H9 (cell line): ENCODE results near the gene PEX26. TPM values are rescaled to one million over a fixed set of nuclear protein-coding genes. Genes with fewer than 3 reads are reported as not detected.
"Not testable (repeated sequence)": the region's sequence is repeated elsewhere in the genome, so short reads cannot be mapped to it uniquely, and the experiment has no call there.

Source experiments
- DNase-seq: peaks from one replicate; pipeline ENCODE4 v3.0.0-alpha.2; 2017
- H2AFZ ChIP-seq: one replicate; pipeline ENCODE4 v1.6.1; 2013; ENCODE audit warnings: mild to moderate bottlenecking, low read length, control low read depth, moderate library complexity
- H2AK5ac ChIP-seq: 2 replicates; pipeline ENCODE4 v1.6.1; 2013; ENCODE audit warnings: low read length, control low read depth, mixed read lengths; ENCODE audit not compliant: insufficient read length
- H2BK120ac ChIP-seq: one replicate; pipeline ENCODE4 v1.6.1; 2013; ENCODE audit warnings: low read depth, mild to moderate bottlenecking, low read length, control low read depth, inconsistent platforms; ENCODE audit not compliant: poor library complexity, severe bottlenecking
- H2BK12ac ChIP-seq: 2 replicates; pipeline ENCODE4 v1.6.1; 2013; ENCODE audit warnings: low read length, control low read depth, mixed read lengths, low read depth; ENCODE audit not compliant: insufficient read length
- H2BK15ac ChIP-seq: 2 replicates; pipeline ENCODE4 v1.6.1; 2013; ENCODE audit warnings: low read depth, low read length, control low read depth
- H2BK20ac ChIP-seq: one replicate; pipeline ENCODE4 v1.6.1; 2013; ENCODE audit warnings: low read depth, mild to moderate bottlenecking, low read length, control low read depth, inconsistent platforms; ENCODE audit not compliant: poor library complexity, severe bottlenecking
- H2BK5ac ChIP-seq: 2 replicates; pipeline ENCODE4 v1.6.1; 2013; ENCODE audit warnings: low read length, control low read depth, mixed read lengths; ENCODE audit not compliant: insufficient read length
- H3K14ac ChIP-seq: 2 replicates; pipeline ENCODE4 v1.6.1; 2013; ENCODE audit warnings: low read length, control low read depth; ENCODE audit not compliant: insufficient read depth
- H3K18ac ChIP-seq: 2 replicates; pipeline ENCODE4 v1.6.1; 2013; ENCODE audit warnings: low read depth, mild to moderate bottlenecking, mixed read lengths, low read length, control low read depth; ENCODE audit not compliant: insufficient read length
- H3K23ac ChIP-seq: 2 replicates; pipeline ENCODE4 v1.6.1; 2013; ENCODE audit warnings: low read length, control low read depth, mixed read lengths, low read depth; ENCODE audit not compliant: insufficient read length
- H3K23me2 ChIP-seq: 2 replicates; pipeline ENCODE4 v1.6.1; 2013; ENCODE audit warnings: low read depth, mild to moderate bottlenecking, mixed read lengths, low read length, control low read depth; ENCODE audit not compliant: insufficient read length, poor library complexity, severe bottlenecking
- H3K27ac ChIP-seq: 2 replicates; pipeline ENCODE4 v1.5.1; 2013; ENCODE audit warnings: low read length, control low read depth, mixed read lengths, low read depth; ENCODE audit not compliant: insufficient read length
- H3K27me3 ChIP-seq: 2 replicates; pipeline ENCODE4 v1.6.1; 2013; ENCODE audit warnings: low read length, control low read depth, inconsistent platforms; ENCODE audit not compliant: insufficient read depth
- H3K4ac ChIP-seq: 2 replicates; pipeline ENCODE4 v1.6.1; 2013; ENCODE audit warnings: low read depth, mild to moderate bottlenecking, control low read depth, inconsistent platforms, low read length, moderate library complexity
- H3K4me1 ChIP-seq: 2 replicates; pipeline ENCODE4 v1.6.1; 2013; ENCODE audit warnings: low read length, control low read depth, inconsistent platforms; ENCODE audit not compliant: insufficient read depth
- H3K4me2 ChIP-seq: 2 replicates; pipeline ENCODE4 v1.6.1; 2013; ENCODE audit warnings: low read length, control low read depth, mixed read lengths; ENCODE audit not compliant: insufficient read length, insufficient read depth
- H3K56ac ChIP-seq: 2 replicates; pipeline ENCODE4 v1.6.1; 2013; ENCODE audit warnings: low read depth, mild to moderate bottlenecking, mixed read lengths, low read length, control low read depth; ENCODE audit not compliant: insufficient read length
- H3K79me1 ChIP-seq: 2 replicates; pipeline ENCODE4 v1.6.1; 2013; ENCODE audit warnings: low read depth, mild to moderate bottlenecking, moderate library complexity, low read length, control low read depth, inconsistent platforms; ENCODE audit not compliant: insufficient read depth, poor library complexity, severe bottlenecking
- H3K79me2 ChIP-seq: 2 replicates; pipeline ENCODE4 v1.6.1; 2013; ENCODE audit warnings: low read length, control low read depth, inconsistent platforms; ENCODE audit not compliant: insufficient read depth
- H3K9ac ChIP-seq: 2 replicates; pipeline ENCODE4 v1.6.1; 2013; ENCODE audit warnings: low read length, control low read depth, mixed read lengths; ENCODE audit not compliant: insufficient read length; ENCODE audit errors: extremely low read depth
- H3K9me3 ChIP-seq: one replicate; pipeline ENCODE4 v1.6.1; 2013; ENCODE audit warnings: low read depth, low read length, inconsistent platforms; ENCODE audit not compliant: control insufficient read depth
- H3T11ph ChIP-seq: one replicate; pipeline ENCODE4 v1.6.1; 2013; ENCODE audit warnings: mild to moderate bottlenecking, low read length, control low read depth, inconsistent platforms
- H4K20me1 ChIP-seq: one replicate; pipeline ENCODE4 v1.6.1; 2013; ENCODE audit not compliant: control insufficient read depth, insufficient read length, insufficient read depth
- H4K5ac ChIP-seq: 2 replicates; pipeline ENCODE4 v1.6.1; 2013; ENCODE audit warnings: low read depth, mild to moderate bottlenecking, mixed read lengths, low read length, control low read depth; ENCODE audit not compliant: insufficient read length
- H4K8ac ChIP-seq: replicated peaks from 2 replicates; pipeline ENCODE4 v1.6.1; 2013; ENCODE audit warnings: low read length, control low read depth, mixed read lengths, low read depth; ENCODE audit not compliant: insufficient read length
- H4K91ac ChIP-seq: 2 replicates; pipeline ENCODE4 v1.6.1; 2013; ENCODE audit warnings: low read depth, mild to moderate bottlenecking, moderate library complexity, mixed read lengths, low read length, control low read depth; ENCODE audit not compliant: insufficient read length
- H3K27ac Mint-ChIP-seq, 3 experiments: 2 replicates in 2 of 3; 3 replicates in 1 of 3; pipeline ENCODE4 v1.8.0; 2020 to 2021; ENCODE audit warnings: mixed read lengths in 3 of 3, mild to moderate bottlenecking in 1 of 3, moderate library complexity in 1 of 3
- H3K27me3 Mint-ChIP-seq: 2 replicates; pipeline ENCODE4 v1.8.0; 2021; ENCODE audit warnings: low read depth, mild to moderate bottlenecking, moderate library complexity, mixed read lengths
- H3K36me3 Mint-ChIP-seq, 3 experiments: 2 replicates in 2 of 3; 3 replicates in 1 of 3; pipeline ENCODE4 v1.8.0; 2020 to 2021; ENCODE audit warnings: low read depth in 3 of 3, mixed read lengths in 3 of 3; ENCODE audit not compliant: insufficient read depth in 1 of 3
- H3K4me1 Mint-ChIP-seq, 2 experiments: 2 replicates each; pipeline ENCODE4 v1.8.0; 2020; ENCODE audit warnings: mixed read lengths in 2 of 2
- H3K4me3 Mint-ChIP-seq, 2 experiments: 2 replicates in 1 of 2; 3 replicates in 1 of 2; pipeline ENCODE4 v1.8.0; 2020 to 2021; ENCODE audit warnings: mild to moderate bottlenecking in 2 of 2, mixed read lengths in 2 of 2, moderate library complexity in 1 of 2
- H3K9me3 Mint-ChIP-seq, 2 experiments: 2 replicates in 1 of 2; 3 replicates in 1 of 2; pipeline ENCODE4 v1.8.0; 2020; ENCODE audit warnings: mild to moderate bottlenecking in 2 of 2, mixed read lengths in 2 of 2, moderate library complexity in 1 of 2
- WGBS: extraction: QIAGEN DNeasy Blood & Tissue Kit; methylation state at CpG from one replicate; pipeline ENCODE4 v1.1.7; 2013; ENCODE audit warnings: missing lambda C conversion rate, low lambda C conversion rate, mixed read lengths; ENCODE audit not compliant: insufficient read length; ENCODE audit errors: extremely low coverage; 5-methylcytosine and 5-hydroxymethylcytosine counted together
- total RNA-seq: library from RNA; stranded (reverse); gene quantifications from 2 replicates; pipeline ENCODE4 v1.2.1, GENCODE V29; 2021

Gene PEX26
- total RNA-seq, 1 experiment from 2014 or later, result 35.4 TPM

DNA sequence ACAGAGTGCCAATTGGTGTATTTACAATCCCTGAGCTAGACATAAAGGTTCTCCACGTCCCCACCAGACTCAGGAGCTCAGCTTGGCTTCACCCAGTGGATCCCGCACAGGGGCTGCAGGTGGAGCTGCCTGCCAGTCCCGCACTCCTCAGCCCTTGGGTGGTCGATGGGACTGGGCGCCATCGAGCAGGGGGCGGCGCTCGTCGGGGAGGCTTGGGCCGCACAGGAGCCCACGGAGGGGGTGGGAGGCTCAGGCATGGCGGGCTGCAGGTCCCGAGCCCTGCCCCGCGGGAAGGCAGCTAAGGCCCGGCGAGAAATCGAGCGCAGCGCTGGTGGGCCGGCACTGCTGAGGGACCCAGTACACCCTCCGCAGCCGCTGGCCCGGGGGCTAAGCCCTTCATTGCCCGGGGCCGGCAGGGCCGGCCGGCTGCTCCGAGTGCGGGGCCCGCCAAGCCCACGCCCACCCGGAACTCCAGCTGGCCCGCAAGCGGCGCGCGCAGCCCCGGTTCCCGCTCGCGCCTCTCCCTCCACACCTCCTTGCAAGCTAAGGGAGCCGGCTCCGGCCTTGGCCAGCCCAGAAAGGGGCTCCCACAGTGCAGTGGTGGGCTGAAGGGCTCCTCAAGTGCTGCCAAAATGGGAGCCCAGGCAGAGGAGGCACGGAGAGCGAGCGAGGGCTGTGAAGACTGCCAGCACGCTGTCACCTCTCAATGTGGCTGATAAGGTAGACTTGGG is 24.4 kb upstream of the PEX26 start:
- not testable (repeated sequence) for H2BK5ac ChIP-seq, H3K4me2 ChIP-seq, H3K4me3 Mint-ChIP-seq, H3K27me3 ChIP-seq, H4K8ac ChIP-seq, H4K5ac ChIP-seq, H3K23ac ChIP-seq, H3K14ac ChIP-seq, H3K56ac ChIP-seq, H3K9ac ChIP-seq, H3K18ac ChIP-seq, H3K9me3 ChIP-seq, H3K79me1 ChIP-seq, H4K91ac ChIP-seq, H3K79me2 ChIP-seq, H2AFZ ChIP-seq, H2BK20ac ChIP-seq, H2AK5ac ChIP-seq, H3K4ac ChIP-seq, H2BK15ac ChIP-seq, H3K27ac ChIP-seq, H3T11ph ChIP-seq, DNase-seq, H2BK12ac ChIP-seq, H2BK120ac ChIP-seq, H4K20me1 ChIP-seq, H3K36me3 Mint-ChIP-seq, H3K23me2 ChIP-seq, H3K27ac Mint-ChIP-seq, H3K9me3 Mint-ChIP-seq, H3K4me1 ChIP-seq
- Mint-ChIP-seq H3K4me1 (peaks cover 13 to 14% of the 10 kb centered on the region in 2 experiments), H3K27me3 (peaks cover 17% of the 10 kb centered on the region)
- WGBS, result no CpG with 5 or more reads among the region's 49 CpGs
